ENCODE results near the gene ATP6V1A.

- TF ChIP-seq CTCF (IDR thresholded peaks at IDR 0.05; ENCODE audit: insufficient read depth, low read length) = no peak
- no peak for TF ChIP-seq POLR2AphosphoS5 (IDR thresholded peaks at IDR 0.05; ENCODE audit: low read depth)
- no peak for TF ChIP-seq REST (IDR thresholded peaks at IDR 0.05; ENCODE audit: insufficient replicate concordance, low read depth)
These were observed 92.7 kb downstream of the ATP6V1A start for GRCh38 chr3:113839551-113839950.

All from HL-60 (cell line).